K562 (cell line): ENCODE measurements around the gene PCBD2. TPM values are rescaled to one million over a fixed set of nuclear protein-coding genes. Genes with fewer than 3 reads are reported as not detected.

Experiments used
- CCAR2 ChIP-seq: fragments of 200-400 bp; formaldehyde crosslinking; IDR thresholded peaks from 2 replicates; pipeline ENCODE4 v1.6.1; 2017; ENCODE audit warnings: mild to moderate bottlenecking, low read depth, low read length
- CCNT2 ChIP-seq: IDR thresholded peaks from 2 replicates; pipeline ENCODE4 v1.6.1; 2011; ENCODE audit warnings: borderline replicate concordance, low read depth, mild to moderate bottlenecking, moderate library complexity, mixed read lengths, low read length; ENCODE audit not compliant: insufficient read length; ENCODE audit errors: extremely low read depth
- EP300 ChIP-seq: IDR thresholded peaks from 2 replicates; pipeline ENCODE4 v1.6.1; 2012; ENCODE audit warnings: low read length, improper control_type of control experiment
- FOXK2 ChIP-seq, 2 experiments: fragments of 450-650 bp; IDR thresholded peaks in 1 of 2; conservative IDR thresholded peaks in 1 of 2; 2 replicates each; pipeline ENCODE4 v1.6.1; 2016; ENCODE audit warnings: low read depth in 2 of 2, mild to moderate bottlenecking in 1 of 2
- JUNB ChIP-seq: fragments of 450-650 bp; formaldehyde crosslinking; conservative IDR thresholded peaks from 2 replicates; pipeline ENCODE4 v1.4.0; 2020; ENCODE audit warnings: mild to moderate bottlenecking
- NFRKB ChIP-seq: fragments of 450-650 bp; IDR thresholded peaks from 2 replicates; pipeline ENCODE4 v1.6.1; 2016; ENCODE audit warnings: low read depth
- YBX1 ChIP-seq: fragments of 450-650 bp; IDR thresholded peaks from 2 replicates; pipeline ENCODE4 v1.7.1; 2016; ENCODE audit warnings: mild to moderate bottlenecking
- ZBTB7A ChIP-seq: IDR thresholded peaks from 2 replicates; pipeline ENCODE4 v1.6.1; 2011; ENCODE audit warnings: low read depth, mild to moderate bottlenecking, low read length, moderate library complexity, borderline replicate concordance; ENCODE audit not compliant: control insufficient read depth
- ZNF146 ChIP-seq: IDR thresholded peaks from one replicate; pipeline ENCODE4 v1.6.1; 2018; ENCODE audit warnings: missing compliant biosample characterization; ENCODE audit not compliant: unreplicated experiment
- ZNF584 ChIP-seq: fragments of 200-800 bp; sonication (Bioruptor generic); IDR thresholded peaks from 2 replicates; pipeline ENCODE4 v1.6.1; 2016; ENCODE audit warnings: low read depth, mild to moderate bottlenecking, missing genetic modification characterization, missing compliant biosample characterization
- ZNF696 ChIP-seq: fragments of 250-450 bp; sonication (Bioruptor Pico); conservative IDR thresholded peaks from 2 replicates; pipeline ENCODE4 v1.4.0; 2020; ENCODE audit warnings: mild to moderate bottlenecking, moderate library complexity
- polyA plus RNA-seq, 8 experiments: library from polyadenylated mRNA; depleted of rRNA in 4 of 8; stranded (reverse) in 5 of 8; unstranded in 3 of 8; fragments of >200 nt; fragmentation: Nextera tagmentation in 2 of 8; fragmentation: Illumina TruSeq in 1 of 8; extraction: Ambion mirVana in 2 of 8; extraction: Trizol in 1 of 8; gene quantifications; 2 replicates each; pipeline versions ENCODE4 v1.2.1 to v1.2.3, GENCODE V29; 2011 to 2014; ENCODE audit warnings: inconsistent platforms in 1 of 8, missing spikeins in 1 of 8
- total RNA-seq, 7 experiments: library from RNA; depleted of rRNA in 6 of 7; stranded (reverse); fragments of >200 nt in 6 of 7; fragmentation: Illumina TruSeq in 2 of 7; extraction: Trizol in 2 of 7; gene quantifications; 2 replicates each; pipeline versions ENCODE4 v1.2.1 to v1.2.3, GENCODE V29; 2011 to 2021; ENCODE audit warnings: low replicate concordance in 1 of 7
- TF ChIP-seq, protein P1 (sequence below): fragments of 450-650 bp; IDR thresholded peaks from 2 replicates; pipeline ENCODE4 v1.6.1; 2018; ENCODE audit not compliant: partially characterized antibody
- TF ChIP-seq, protein P2 (sequence below): sonication (generic); formaldehyde crosslinking; IDR thresholded peaks from 2 replicates; pipeline ENCODE4 v1.8.0; 2023; ENCODE audit warnings: missing genetic modification reagents, mild to moderate bottlenecking, borderline replicate concordance
- TF ChIP-seq, protein P3 (sequence below): fragments of 450-650 bp; formaldehyde crosslinking; IDR thresholded peaks from 2 replicates; pipeline ENCODE4 v1.4.0; 2022; ENCODE audit warnings: mild to moderate bottlenecking, moderate library complexity
- TF ChIP-seq, protein P4 (sequence below): conservative IDR thresholded peaks from 2 replicates; pipeline ENCODE4 v1.6.1; 2011; ENCODE audit warnings: low read depth, mild to moderate bottlenecking, low read length; ENCODE audit not compliant: control insufficient read depth

PCBD2 gene
- total and polyA plus RNA-seq, 9 of the 15 experiments (the other 6 are each of a cell fraction or from before 2014, with no cell fraction given): 5.2 to 13.8 (median 7.8) TPM

DNA sequence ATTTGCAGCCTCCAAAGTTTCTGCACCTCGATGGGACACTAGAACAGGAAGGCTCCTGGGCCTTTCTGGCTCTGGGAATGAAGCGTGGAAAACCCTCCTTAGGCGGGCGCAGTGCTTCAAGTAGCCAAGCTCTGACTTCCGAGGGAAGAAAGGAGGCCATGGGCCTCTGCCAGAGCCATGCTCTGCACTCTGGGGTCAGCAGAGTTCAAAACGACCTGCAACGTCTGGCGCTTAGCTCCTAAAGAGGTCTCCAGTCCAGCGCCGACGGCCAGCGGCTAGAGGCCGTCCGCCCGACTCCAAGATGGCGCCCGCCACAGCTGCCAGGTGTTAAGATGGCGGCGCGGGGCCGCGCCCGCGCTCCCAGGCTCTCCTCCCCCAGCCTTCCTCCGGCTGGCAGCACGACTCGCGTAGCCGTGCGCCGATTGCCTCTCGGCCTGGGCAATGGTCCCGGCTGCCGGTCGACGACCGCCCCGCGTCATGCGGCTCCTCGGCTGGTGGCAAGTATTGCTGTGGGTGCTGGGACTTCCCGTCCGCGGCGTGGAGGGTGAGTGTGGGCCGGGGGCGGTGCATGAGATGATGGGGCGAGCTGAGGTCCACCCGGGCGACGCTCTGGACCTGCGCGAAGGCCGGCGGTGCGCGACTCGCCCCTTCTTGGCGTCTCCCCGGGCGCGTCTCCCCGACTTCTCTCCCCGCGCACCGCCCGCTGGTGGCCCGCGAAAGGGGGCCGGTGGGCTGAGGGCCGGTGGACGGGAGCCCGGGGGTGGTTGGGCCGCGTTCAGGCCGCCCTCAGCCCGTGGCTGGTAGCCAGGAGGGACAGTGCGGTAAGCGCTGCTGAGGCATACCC lies 30.7 kb upstream of the PCBD2 start, which contains the start of gene TXNDC15 (continued):
- TF ChIP-seq CCNT2 (peak; percentile 76), ZNF696 (CRISPR knock-in tag) (no peak), ZNF146 (CRISPR knock-in tag) (no peak), ZNF584 (CRISPR knock-in tag) (peak; percentile 66; the same call in 1 of the 2 replicates), JUNB (CRISPR knock-in tag) (no peak), EP300 (no peak), CCAR2 (no peak), ZBTB7A (no peak; the same call in 1 of the 2 replicates), YBX1 (no peak), FOXK2 (conservative IDR thresholded peaks at IDR 0.05 in 1 of 2, IDR thresholded peaks at IDR 0.05 in 1 of 2; ENCODE audit: low read depth in 2 of 2) (no peak), NFRKB (peak; percentile 92)
- TF ChIP-seq, protein P1, sequence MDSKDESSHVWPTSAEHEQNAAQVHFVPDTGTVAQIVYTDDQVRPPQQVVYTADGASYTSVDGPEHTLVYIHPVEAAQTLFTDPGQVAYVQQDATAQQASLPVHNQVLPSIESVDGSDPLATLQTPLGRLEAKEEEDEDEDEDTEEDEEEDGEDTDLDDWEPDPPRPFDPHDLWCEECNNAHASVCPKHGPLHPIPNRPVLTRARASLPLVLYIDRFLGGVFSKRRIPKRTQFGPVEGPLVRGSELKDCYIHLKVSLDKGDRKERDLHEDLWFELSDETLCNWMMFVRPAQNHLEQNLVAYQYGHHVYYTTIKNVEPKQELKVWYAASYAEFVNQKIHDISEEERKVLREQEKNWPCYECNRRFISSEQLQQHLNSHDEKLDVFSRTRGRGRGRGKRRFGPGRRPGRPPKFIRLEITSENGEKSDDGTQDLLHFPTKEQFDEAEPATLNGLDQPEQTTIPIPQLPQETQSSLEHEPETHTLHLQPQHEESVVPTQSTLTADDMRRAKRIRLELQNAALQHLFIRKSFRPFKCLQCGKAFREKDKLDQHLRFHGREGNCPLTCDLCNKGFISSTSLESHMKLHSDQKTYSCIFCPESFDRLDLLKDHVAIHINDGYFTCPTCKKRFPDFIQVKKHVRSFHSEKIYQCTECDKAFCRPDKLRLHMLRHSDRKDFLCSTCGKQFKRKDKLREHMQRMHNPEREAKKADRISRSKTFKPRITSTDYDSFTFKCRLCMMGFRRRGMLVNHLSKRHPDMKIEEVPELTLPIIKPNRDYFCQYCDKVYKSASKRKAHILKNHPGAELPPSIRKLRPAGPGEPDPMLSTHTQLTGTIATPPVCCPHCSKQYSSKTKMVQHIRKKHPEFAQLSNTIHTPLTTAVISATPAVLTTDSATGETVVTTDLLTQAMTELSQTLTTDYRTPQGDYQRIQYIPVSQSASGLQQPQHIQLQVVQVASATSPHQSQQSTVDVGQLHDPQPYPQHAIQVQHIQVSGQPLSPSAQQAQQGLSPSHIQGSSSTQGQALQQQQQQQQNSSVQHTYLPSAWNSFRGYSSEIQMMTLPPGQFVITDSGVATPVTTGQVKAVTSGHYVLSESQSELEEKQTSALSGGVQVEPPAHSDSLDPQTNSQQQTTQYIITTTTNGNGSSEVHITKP: no peak
- TF ChIP-seq, protein P2, sequence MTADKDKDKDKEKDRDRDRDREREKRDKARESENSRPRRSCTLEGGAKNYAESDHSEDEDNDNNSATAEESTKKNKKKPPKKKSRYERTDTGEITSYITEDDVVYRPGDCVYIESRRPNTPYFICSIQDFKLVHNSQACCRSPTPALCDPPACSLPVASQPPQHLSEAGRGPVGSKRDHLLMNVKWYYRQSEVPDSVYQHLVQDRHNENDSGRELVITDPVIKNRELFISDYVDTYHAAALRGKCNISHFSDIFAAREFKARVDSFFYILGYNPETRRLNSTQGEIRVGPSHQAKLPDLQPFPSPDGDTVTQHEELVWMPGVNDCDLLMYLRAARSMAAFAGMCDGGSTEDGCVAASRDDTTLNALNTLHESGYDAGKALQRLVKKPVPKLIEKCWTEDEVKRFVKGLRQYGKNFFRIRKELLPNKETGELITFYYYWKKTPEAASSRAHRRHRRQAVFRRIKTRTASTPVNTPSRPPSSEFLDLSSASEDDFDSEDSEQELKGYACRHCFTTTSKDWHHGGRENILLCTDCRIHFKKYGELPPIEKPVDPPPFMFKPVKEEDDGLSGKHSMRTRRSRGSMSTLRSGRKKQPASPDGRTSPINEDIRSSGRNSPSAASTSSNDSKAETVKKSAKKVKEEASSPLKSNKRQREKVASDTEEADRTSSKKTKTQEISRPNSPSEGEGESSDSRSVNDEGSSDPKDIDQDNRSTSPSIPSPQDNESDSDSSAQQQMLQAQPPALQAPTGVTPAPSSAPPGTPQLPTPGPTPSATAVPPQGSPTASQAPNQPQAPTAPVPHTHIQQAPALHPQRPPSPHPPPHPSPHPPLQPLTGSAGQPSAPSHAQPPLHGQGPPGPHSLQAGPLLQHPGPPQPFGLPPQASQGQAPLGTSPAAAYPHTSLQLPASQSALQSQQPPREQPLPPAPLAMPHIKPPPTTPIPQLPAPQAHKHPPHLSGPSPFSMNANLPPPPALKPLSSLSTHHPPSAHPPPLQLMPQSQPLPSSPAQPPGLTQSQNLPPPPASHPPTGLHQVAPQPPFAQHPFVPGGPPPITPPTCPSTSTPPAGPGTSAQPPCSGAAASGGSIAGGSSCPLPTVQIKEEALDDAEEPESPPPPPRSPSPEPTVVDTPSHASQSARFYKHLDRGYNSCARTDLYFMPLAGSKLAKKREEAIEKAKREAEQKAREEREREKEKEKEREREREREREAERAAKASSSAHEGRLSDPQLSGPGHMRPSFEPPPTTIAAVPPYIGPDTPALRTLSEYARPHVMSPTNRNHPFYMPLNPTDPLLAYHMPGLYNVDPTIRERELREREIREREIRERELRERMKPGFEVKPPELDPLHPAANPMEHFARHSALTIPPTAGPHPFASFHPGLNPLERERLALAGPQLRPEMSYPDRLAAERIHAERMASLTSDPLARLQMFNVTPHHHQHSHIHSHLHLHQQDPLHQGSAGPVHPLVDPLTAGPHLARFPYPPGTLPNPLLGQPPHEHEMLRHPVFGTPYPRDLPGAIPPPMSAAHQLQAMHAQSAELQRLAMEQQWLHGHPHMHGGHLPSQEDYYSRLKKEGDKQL (CRISPR knock-in tag): no peak
- TF ChIP-seq, protein P3, sequence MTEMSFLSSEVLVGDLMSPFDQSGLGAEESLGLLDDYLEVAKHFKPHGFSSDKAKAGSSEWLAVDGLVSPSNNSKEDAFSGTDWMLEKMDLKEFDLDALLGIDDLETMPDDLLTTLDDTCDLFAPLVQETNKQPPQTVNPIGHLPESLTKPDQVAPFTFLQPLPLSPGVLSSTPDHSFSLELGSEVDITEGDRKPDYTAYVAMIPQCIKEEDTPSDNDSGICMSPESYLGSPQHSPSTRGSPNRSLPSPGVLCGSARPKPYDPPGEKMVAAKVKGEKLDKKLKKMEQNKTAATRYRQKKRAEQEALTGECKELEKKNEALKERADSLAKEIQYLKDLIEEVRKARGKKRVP (CRISPR knock-in tag): no peak
- TF ChIP-seq, protein P4, sequence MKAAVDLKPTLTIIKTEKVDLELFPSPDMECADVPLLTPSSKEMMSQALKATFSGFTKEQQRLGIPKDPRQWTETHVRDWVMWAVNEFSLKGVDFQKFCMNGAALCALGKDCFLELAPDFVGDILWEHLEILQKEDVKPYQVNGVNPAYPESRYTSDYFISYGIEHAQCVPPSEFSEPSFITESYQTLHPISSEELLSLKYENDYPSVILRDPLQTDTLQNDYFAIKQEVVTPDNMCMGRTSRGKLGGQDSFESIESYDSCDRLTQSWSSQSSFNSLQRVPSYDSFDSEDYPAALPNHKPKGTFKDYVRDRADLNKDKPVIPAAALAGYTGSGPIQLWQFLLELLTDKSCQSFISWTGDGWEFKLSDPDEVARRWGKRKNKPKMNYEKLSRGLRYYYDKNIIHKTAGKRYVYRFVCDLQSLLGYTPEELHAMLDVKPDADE: no peak
